Activated CD4-positive, alpha-beta T cell treated with anti-CD3 and anti-CD28 coated beads for 24 hours (primary cell): ENCODE results near the gene ZNF792.
"Not testable (repeated sequence)": the region's sequence is repeated elsewhere in the genome, so short reads cannot be mapped to it uniquely, and the experiment has no call there.

Experiments used
- DNase-seq, 2 donors: peaks; one replicate each; pipeline ENCODE4 v3.0.0-alpha.2; 2020; ENCODE audit warnings: low read depth in 2 of 2

Gene ZNF792

DNA sequence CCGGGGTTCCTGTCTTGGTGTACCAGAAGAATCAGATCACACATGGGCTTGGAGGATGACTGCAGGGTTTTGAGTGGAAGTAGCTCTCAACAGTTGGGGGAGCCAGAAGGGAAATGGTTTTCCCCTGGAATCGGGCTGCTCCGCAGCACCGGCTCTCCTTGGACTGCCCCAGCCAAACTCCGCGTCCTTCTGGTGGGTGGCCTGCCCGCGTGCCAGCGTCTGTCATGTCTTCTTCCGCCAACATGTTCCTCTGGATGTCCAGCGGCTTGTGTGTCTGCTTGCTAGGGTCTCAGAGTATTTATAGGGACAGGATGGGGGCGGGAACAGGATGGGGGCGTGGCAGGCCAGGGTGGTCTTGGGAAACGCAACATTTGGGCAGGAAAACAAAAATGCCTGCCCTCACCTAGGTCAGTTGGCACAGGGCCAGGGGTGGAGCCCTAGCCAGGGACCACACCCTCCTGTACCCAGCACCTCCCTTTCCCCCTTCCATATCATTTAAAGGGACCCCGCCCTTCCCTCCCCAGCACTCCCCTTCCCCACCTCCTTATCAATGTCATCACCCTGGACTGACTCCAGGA is 38.7 kb downstream of the ZNF792 start:
- no peak for DNase-seq

DNA sequence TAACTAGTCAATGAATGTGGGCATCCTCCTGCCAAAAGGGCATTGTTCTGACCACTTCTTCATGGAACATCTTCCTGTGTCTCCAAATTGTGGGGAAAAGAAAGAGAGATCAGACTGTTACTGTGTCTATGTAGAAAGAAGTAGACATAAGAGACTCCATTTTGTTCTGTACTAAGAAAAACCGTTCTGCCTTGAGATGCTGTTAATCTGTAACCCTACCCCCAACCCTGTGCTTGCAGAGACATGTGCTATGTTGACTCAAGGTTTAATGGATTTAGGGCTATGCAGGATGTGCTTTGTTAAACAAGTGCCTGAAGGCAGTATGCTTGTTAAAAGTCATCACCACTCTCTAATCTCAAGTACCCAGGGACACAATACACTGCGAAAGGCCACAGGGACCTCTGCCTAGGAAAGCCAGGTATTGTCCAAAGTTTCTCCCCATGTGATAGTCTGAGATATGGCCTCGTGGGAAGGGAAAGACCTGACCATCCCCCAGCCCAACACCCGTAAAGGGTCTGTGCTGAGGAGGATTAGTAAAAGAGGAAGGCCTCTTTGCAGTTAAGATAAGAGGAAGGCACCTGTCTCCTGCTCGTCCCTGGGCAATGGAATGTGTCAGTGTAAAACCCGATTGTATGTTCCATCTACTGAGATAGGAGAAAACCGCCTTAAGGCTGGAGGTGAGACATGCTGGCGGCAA is 43.8 kb downstream of the ZNF792 start:
- not testable (repeated sequence) for DNase-seq

DNA sequence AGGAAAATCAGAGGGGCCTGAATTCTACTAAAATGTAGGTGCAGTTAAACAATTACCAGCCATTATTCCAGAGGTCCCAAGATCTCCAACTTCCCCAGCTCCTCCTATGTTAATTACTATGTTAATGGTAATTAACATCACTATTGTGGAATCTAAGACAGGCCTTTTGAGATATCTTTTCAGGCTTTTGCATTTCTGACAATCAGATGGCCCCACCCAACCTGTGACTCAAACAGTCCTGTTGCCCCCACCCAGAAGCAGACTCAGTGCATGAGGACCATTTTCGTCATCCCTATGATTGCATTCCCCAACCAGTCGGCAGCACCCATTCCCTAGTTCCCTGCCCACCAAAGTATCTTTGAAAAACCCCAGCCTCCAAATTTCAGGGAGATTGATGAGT is 45.8 kb downstream of the ZNF792 start:
- DNase-seq: no peak

DNA sequence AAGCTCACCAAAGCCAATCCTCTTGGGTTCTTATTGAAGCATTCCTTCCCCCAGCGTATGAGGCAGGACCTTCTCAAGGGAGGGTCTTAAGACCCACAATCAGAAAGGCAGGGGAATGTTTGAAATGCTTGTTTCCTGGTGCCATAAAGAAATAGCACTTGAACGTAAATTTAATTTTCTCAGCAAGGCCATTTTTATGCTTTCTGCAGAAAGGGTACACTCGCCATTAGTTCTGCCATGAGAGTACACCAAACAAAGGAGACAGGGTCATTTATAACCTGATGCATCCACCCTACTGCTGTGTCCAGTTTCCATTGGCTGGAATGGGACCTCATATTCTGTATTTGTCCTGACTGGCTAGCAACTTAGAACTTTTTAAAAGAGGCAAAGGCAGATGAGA is 46.9 kb downstream of the ZNF792 start:
- not testable (repeated sequence) for DNase-seq

DNA sequence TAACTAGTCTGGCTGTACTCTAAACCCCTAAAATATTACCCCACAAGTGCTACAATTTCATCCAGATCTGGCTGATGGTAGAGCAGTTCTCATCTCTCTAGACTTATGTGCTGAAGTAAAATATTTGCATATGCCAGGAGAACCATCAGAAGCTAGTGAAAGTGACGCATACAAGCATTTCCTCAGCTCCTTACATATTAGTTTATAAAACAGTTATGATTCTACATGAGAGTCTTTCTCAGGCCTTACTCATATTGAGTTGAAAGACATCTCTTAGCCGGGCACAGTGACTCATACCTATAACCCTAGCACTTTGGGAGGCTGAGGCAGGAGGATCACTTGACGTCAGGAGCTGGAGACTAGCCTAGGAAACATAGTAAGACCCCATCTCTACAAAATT is 53.3 kb downstream of the ZNF792 start:
- no peak for DNase-seq
